Measurements from ENCODE around the gene OR6K3.

DNA sequence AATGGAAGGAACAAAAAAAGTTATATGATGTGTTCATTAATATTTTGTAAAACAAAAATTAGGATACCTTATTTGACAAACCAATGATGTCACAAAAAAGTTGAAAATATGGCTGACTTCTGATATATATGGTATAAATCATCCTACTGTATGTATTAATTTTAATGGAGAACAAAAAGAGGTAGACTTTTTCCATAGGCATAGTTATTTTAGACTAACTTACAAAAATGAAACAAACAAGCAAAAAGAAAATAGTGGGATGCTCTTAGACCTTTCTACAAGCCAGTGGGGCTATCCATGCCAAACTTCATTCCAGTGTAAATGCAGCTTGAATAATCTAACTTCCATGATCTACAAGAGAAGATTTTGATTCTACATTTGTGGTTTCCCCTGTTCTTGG is 33.5 kb downstream of the OR6K3 start:
- TF ChIP-seq FOXM1 (IDR thresholded peaks at IDR 0.05; ENCODE audit: borderline replicate concordance), result no peak
- TF ChIP-seq FOXA1 (IDR thresholded peaks at IDR 0.05), result no peak
- TF ChIP-seq ELF4 (IDR thresholded peaks at IDR 0.05), result no peak
- TF ChIP-seq PKNOX1 (IDR thresholded peaks at IDR 0.05), result no peak
- TF ChIP-seq SP1 (IDR thresholded peaks at IDR 0.05), result no peak
- TF ChIP-seq BHLHE40 (IDR thresholded peaks at IDR 0.05; ENCODE audit: borderline replicate concordance), result no peak

Measured in HEK293T (cell line).